Stimulated activated CD4-positive, alpha-beta T cell treated with anti-CD3 and anti-CD28 coated beads, Interleukin-15, amount 100 ng/mL, for 48 hours (primary cell): ENCODE data around the gene NAA16.
"Not testable (repeated sequence)": the region's sequence is repeated elsewhere in the genome, so short reads cannot be mapped to it uniquely, and the experiment has no call there.

ENCODE experiments used
- DNase-seq, 2 donors: peaks; one replicate each; pipeline ENCODE4 v3.0.0-alpha.2; 2020; ENCODE audit warnings: low read depth in 2 of 2

The NAA16 gene

DNA sequence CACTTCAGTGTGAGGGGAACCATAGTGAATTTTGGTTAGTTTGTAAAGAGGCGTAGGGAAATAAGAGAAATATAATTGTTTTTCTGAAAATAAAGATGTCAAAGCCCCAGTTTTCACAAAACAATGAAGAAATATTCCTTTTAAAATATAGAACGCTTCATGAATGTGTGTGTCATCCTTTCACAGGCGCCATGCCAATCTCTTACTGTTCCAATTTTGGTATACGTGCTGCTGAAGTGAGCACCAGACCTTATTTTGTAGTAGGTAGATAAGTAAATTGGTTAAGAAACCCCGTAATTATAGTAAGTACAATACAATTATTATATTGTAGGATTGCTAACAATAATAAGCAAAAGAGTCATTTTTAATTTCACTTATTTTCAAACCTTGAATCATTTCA, 43.3 kb downstream of the NAA16 start:
- no peak for DNase-seq

DNA sequence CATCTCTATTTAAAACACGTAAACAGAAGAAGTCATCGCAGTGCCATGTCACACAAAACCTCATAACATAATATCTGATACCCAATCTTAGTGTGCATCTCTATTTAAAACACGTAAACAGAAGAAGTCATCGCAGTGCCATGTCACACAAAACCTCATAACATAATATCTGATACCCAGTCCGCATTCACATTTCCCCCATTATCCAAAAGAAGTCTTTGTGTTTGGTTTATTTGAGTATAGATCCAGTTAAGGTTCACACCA, 45.2 kb downstream of the NAA16 start:
- not testable (repeated sequence) for DNase-seq

DNA sequence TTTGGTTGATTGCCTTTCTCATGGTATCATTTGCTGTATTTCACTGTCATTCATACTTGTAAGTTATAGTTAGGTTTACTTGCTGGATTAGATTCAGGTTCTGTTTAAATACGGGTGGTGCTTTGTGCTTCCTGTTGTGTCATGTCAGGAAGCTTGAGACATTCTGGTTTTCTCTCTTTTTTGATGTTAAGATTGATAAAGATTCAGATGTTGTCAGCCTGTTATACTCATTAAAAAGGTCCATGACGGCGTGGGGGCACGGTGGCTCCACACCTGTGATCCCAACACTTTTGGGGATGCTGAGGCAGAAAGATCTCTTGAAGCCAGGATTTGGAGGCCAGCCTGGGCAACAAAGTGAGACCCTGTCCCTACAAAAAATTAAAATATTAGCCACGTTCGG, 45.7 kb downstream of the NAA16 start:
- no peak for DNase-seq

DNA sequence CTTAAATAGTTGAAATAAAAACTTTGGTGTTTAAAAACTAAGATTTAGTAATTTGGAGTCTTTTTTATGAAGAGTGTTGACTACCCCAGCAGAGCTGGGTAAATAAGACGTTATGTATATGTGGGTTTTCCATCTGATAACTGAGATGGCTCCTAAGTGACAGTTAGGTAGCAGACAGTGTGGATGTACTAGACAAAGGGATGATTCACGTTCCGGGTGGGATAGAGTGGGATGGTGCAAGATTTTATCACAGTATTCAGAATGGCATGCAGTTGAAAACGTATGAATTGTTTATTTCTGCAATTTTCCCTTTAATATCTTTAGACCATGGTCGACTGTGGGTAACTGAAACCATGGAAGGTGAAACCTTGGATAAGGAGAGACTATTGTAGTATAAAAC, 50.4 kb downstream of the NAA16 start:
- DNase-seq: no peak

DNA sequence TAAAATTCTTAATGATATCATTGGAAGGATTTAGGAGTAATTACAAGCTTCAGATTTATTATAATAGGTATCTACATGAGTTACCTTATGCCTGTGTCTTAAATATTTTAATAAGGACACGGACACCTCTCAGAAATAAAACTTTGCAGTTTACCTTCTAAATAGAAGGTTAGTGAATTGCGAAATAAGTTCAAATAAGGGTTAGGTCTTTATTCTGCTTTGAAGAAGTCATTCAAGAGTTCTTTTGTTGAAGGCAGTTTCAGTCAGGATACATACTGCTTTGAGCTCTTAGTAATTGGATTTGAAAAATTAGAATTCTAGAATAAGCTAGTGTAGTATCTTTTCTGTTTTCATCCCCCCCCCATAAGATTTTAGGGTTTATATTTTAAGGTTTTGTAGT, 53.0 kb downstream of the NAA16 start:
- no peak for DNase-seq

DNA sequence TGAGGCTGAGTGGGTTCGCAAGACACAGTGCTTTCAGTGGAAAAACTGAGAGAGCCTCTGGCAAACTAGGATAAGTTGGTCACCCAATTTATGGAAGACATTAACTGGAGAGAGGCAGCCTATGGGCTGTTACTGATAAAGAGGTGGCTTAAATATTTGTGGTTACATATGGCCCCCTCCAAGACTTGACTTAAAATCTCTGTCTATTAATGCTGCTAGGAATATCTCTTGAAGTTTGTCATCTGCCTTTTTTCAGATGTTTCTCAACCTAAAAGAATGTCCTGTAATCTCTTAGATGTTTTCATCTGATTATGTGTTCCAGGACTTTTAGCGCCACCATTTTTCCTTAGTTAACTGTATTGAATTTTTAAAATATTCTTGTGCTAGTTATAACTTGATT, 54.6 kb downstream of the NAA16 start:
- no peak for DNase-seq

DNA sequence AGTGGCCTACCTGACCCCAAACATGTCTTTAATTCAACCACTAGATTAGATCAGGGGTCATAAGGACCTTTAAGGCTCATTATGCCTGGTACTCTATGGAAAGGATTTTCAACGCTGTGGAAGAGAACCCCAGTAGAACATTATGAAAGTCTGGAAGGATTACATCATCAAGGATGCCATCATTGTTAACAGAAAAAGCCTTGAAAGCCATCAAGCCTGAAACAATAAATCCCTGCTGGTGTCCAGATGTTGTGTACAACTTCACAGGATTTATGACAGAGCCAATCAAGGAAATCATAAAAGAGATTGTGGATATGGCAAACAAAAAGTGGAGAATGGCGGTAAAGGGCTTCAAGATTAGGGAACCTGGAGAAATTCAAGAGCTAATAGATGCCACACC, 59.7 kb downstream of the NAA16 start:
- DNase-seq: no peak

DNA sequence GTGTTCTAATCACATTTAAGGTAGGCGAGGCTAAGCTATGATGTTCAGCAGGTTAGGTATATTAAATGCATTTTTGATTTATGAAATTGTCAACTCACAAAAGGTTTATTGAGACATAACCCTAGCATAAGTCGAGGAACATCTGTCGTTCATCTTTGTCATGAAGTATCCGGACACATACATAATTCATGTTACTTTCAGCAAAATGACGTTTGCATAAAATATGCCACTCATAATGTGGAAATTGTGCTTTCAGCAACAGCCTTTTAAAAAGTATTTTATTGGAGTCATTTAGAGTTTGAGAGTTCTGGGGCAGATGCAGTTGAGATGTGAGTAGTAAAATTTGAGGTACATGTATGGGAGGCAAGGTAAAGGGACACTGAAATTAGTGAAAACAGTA, 66.4 kb downstream of the NAA16 start:
- DNase-seq: no peak

DNA sequence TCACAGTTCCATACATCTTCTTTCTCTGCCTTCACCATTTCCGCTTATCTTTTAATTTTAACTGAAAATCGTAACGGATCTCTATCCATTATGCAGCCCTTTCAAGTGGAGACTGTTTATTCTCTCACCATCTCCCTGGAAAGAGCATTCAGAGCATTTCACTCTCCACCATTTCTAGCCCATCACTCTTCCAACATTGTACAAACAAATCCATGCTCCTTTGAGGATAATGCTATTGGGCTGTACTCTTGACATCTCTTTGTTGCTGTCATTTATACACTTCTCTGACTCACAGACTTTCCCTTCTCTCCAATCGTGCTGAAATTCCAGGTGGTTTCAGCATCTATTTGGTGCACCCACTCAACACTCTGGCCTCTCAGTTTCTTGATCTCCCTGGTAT, 71.4 kb downstream of the NAA16 start:
- DNase-seq: no peak

DNA sequence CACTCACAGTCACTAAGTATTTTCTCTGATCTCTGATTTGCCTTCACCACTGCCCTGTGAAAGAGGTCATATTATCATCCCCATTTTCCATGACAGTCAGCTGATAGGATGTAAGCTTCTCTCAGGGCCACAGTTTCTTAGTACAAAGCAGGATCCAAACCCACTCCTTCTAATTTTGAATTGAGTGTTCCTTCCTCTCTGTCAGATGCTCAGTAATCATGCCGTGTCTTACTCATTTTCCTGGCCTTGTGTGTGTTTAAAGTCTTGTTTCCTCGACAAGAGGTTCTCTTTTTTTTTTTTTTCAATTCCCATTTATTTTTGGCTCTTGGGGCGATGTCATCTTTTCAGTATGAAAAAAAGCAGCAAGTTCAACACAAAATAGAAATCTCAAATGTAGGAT, 72.3 kb downstream of the NAA16 start:
- DNase-seq: no peak

DNA sequence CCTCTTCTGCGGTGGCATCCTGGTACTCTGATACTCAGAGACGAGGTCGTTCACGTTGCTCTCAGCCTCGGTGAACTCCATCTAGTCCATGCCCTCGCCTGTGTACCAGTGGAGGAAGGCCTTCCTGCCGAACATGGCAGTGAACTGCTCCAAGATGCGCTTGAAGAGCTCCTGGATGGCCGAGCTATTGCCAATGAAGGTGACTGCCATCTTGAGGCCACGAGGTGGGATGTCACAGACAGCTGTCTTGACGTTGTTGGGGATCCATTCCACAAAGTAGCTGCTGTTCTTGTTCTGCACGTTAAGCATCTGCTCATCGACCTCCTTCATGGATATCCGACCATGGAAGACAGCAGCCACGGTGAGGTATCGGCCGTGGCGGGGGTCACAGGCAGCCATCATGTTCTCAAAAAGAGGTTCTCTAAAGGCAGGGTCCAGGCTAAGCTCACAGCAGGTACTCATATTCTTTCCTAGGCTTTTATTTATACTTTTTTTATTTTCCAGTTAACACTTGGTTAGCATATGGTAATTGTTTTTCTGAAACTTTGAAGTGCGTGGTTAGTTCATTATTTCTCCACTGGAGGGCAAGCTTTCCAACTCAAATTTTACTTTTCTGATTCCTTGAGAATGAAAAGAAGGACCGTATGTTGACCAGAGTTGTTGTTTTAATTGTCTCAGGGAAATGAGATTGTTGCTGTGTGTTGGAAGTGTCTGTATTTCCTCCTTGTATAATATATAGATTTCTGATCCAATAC, 73.9 kb downstream of the NAA16 start:
- no peak for DNase-seq

DNA sequence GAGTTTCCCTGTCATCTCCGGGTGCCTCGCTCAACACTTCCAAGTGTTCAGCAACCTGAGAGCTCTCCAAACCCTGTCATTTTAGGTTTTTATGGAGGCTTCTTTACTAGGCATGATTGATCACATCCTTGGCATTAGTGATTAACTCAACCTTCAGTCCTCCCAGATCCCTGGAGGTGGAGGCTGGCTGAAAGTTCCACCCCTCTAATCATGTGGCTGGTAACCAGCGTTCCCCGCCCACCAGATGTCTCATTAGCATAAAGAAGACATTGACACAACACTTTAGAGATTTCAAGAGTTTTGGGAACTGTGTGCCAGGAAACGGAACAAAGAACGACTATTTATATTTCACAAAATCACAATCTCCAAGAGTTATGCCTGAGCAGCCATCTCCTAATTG, 75.1 kb downstream of the NAA16 start:
- no peak for DNase-seq

DNA sequence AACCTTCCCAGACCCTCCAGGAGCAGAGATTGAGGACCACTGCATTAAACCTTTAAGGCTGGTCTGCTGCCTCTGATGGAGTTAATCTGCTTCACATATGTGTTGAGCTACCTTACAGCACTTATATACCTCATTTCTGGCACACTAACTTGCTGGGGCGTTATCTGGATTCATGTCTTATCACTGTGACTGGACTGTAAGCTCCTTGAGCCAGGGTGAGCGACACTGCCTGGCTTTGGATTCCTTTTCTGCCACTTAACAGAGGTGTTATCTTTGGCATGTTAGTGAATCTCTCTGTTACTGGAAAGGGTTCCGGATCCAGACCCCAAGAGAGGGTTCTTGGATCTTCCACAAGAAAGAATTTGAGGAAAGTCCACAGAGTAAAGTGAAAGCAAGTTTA, 76.5 kb downstream of the NAA16 start:
- DNase-seq: no peak

DNA sequence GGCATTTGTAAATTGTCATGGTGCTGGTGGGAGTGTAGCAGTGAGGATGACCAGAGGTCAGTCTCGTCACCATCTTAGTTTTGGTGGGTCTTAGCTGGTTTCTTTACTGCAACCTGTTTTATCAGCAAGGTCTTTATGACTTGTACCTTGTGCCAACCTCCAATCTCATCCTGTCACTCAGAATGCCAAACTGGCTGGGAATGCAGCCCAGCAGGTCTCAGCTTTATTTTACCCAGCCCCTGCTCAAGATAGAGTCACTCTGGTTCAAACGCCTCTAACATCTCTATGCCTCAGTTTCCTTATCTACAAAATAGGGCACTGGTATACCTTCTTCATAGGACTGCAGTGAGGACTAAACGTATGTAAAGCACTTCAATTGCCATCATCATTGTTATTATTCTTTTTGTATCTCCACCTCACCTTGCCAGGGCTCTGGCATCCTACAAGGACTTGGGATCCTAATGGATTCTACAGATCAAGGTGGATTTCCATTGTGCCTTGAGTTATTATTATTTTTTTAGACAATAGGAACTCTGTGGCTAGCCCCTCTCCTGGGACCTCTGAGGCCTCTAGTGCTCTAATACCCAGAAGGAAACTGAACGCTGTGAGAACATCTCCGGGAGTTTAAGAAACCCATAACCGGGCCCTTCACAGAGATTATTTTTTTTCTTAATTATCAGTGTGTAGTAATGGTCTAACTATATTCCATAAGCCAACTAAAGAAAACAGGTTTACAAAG, 77.2 kb downstream of the NAA16 start:
- no peak for DNase-seq

DNA sequence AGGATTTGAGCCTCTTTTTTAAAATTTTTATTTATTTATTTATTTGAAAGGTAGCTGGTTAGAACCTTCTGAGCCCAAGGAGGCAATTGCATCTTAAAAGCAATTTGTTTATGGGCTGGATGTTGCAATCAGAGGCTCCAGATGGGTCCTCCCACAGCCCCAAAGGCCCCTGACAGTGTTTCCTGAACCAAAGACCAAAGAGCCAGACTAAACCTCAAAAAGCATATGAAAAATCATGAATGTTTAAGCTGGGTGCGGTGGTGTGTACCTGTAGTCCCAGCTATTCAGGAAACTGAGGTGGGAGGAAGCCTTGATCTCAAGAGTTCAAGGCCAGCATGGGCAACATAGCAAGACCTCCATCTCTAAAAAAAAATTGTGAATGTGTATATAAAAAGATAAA, 78.5 kb downstream of the NAA16 start:
- no peak for DNase-seq

DNA sequence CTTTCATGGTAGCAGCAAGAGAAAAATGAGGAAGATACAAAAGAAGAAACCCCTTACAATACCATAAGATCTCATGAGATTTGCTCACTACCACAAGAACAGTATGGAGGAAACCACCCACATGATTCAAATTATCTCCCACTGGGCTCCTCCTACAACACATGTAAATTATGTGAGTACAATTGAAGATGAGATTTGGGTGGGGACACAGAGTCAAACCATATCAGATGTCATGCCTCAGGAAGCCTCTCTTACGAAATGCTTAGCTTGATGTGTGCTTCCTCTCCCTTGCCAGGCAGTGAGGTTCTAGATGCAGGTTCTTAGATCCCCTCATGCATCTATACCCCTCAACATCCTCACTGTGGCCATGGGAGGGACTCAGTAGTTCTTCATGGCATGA, 83.1 kb downstream of the NAA16 start:
- DNase-seq: no peak

DNA sequence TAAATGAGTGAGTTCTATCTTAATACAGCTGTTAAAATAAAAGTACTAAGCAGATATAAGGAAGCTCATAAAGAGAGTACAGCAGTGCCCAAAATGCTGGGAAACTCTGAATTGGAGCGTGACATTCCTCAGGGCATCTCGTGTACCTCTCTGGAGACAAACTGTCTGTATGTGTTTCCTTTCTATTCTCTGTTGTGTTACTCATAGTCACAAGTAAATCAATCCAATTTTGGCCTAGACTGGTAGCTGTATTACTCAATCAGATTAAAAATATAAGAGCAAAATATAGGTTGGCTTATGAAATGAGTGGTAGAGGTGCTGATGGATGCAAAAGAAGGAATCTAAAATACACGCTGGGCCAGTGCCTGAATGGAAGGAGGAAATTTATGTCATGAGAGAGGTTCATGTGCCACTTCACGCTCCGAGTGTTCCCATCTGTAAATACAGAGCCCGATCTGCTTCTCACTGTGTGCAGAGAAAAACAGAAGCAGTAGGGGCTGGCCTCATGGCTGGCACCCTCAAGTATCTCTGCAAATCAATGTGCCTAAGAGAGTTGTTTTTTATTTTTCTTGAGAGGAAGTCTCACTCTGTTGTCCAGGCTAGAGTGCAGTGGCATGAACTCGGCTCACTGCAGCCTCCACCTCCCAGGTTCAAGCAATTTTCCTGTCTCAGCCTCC, 87.6 kb downstream of the NAA16 start:
- DNase-seq: no peak

DNA sequence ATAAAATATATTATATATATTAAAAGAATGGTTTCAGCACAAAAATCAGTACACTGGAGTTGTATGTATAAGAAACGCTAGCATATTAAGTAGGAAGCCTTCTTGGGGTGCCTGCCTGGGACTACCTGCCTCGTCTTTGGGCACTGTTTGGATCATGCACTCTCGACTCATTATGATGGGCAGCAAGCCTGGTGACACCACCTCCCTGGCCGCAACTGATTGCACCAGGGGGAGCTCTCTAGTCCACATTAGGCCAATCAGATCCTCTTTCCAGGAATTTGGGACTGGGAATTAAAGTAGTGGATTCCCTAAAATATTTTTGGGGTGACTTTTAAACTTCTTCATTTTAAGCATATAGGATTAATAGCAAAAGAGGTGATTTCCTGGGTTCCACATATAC, 90.3 kb downstream of the NAA16 start:
- no peak for DNase-seq

DNA sequence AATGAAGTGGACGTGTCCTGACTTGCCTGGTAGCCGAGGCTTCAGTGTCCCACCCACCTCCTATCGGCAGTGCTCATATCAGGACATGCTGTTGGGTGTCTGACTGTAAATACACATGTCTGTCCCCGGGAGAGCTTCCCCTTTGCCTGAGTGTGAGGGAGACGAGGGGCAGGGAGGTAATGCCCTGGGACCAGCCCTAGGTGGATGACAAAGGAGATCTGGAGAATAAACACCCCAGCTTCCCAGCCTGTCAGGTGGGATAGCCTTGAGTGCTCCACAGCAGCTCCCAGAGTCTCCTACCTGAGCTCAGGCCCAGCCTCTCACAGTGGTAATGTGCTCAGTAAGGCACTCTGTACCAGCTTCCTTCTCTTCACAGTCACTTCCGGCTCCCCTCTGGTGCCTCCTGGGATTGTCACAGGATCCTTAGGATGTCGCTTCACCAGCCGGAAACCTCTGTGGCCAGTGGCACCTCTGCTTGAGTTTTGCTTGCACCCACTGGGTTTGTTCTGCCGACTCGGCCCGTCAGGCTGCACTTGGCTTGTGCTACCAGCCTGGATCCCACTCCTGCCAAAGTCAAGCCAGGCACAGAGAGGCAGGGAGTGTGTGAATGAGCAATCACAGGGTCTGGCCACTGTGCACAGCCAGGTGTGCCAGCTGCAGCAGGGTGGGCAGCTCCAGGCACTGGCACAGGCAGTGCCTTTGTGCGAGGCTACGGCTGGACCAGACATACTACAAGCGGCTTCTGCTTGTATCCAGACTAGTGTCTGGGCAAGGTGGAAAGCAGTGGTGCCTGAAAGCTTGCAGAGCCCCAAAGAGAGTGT, 91.8 kb downstream of the NAA16 start:
- DNase-seq: no peak

DNA sequence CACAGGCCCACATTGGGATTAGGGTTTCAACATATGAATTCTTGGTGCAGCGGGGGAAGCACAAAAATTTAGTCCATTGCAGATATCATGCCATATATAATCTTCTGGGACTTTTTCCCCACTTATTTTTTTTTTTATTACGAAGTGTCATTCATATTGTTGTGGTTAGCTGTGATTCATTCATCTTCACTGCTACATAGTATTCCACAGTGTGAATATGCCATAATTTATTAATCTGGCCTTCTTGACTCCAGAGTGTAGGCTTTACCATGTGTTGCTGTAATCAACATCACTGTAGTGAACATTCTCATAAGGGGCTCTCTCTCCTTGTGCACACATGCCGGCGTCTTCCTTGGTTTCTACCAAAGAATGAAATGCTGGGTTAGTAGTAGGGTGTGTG, 92.9 kb downstream of the NAA16 start:
- DNase-seq: no peak

DNA sequence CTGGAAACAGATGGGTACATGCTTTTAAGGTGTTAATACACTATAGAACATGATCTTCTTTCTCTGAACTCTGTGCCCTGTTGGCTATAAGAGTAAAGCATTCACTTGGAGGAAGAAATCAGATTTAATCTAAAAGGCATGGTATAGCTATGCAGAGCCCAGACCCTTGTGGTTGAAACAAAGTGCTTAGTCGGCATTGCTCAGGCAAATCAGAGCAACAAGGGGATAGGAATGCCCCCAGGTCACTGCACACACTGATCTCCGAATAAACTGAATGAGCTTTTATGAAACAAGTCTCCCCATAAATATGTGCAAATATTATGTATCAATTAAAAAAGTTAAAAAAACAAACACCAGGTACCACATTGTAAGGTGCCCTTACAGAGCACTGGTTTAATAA, 94.3 kb downstream of the NAA16 start:
- no peak for DNase-seq

DNA sequence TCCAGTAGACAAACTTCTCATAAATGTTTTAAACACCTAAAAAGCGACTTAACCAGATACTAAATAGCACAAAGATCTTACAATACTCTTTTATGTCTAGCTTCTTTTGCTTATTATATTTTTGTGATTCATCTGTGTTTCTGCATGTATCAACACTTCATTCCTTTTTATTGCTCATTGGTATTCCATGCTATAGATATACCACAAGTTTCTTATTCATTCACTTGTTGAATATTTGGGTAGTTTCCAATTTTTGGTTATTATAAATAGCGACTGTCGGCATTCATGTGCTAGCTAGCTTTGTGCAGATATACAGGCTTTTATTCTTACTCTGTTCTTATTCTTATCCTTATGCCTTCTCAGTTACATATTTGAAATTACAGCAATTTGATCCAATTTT, 96.3 kb downstream of the NAA16 start:
- no peak for DNase-seq

DNA sequence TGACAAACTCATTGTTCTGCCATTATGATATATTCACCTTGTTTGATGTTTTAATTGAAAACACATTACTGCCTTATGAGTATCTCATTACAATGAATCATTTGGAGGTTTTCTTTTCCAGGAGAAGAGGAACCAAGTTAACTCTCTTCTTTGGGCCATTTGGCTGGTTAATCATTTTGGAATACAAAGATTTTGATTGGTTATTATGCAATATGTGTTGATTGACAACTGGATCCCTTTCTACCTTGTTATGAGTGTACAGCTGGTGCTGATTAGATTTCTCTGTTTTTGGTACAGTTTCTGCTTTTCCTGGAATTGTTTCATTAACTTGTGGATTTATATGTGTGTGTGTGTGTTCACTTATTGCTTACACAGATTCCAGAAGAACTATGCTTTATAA, 97.1 kb downstream of the NAA16 start:
- DNase-seq: no peak
